Testis (tissue), 2 donors: ENCODE measurements around the gene KCTD17.

Source experiments
- CTCF ChIP-seq, 3 experiments: fragments of 450-650 bp in 2 of 3; fragments of 200-600 bp in 1 of 3; sonication (generic) in 1 of 3; IDR thresholded peaks; one replicate each; pipeline ENCODE4 v1.5.1; 2016 to 2019; ENCODE audit warnings: antibody characterized with exemption in 3 of 3, mild to moderate bottlenecking in 2 of 3, moderate library complexity in 1 of 3
- POLR2A ChIP-seq: fragments of 450-650 bp; IDR thresholded peaks from one replicate; pipeline ENCODE4 v1.6.1; 2017; ENCODE audit warnings: antibody characterized with exemption, mild to moderate bottlenecking, moderate library complexity

GRCh38 chr22:37039466-37039865, 12.1 kb upstream of the KCTD17 start:
- TF ChIP-seq CTCF (IDR thresholded peaks at IDR 0.05) (no peak), POLR2A (no peak)
